ENCODE data around the gene CUEDC2.

Gene CUEDC2

GRCh38 chr10:102393411-102394078 is 38.8 kb downstream of the CUEDC2 start:
- no peak for DNase-seq (ENCODE audit: extremely low read depth, low read depth)
- peak; percentile 90 for TF ChIP-seq CTCF (IDR thresholded peaks at IDR 0.05; ENCODE audit: low read depth, low read length)

- no peak for TF ChIP-seq CTCF (IDR thresholded peaks at IDR 0.05; ENCODE audit: low read depth, low read length)
- no peak for DNase-seq (ENCODE audit: extremely low read depth, low read depth)
Observed at GRCh38 chr10:102392306-102392705, 40.1 kb downstream of the CUEDC2 start.

- TF ChIP-seq CTCF (IDR thresholded peaks at IDR 0.05; ENCODE audit: low read depth, low read length): no peak
- DNase-seq (ENCODE audit: extremely low read depth, low read depth): no peak
Observed at GRCh38 chr10:102389894-102390293, 42.5 kb downstream of the CUEDC2 start.

GRCh38 chr10:102384606-102385429 is 47.6 kb downstream of the CUEDC2 start:
- no peak for DNase-seq (ENCODE audit: extremely low read depth, low read depth)
- no peak for TF ChIP-seq CTCF (IDR thresholded peaks at IDR 0.05; ENCODE audit: low read depth, low read length)

- DNase-seq (ENCODE audit: extremely low read depth, low read depth): no peak
- TF ChIP-seq CTCF (IDR thresholded peaks at IDR 0.05; ENCODE audit: low read depth, low read length): peak; percentile 4
Observed at GRCh38 chr10:102384053-102384452, 48.3 kb downstream of the CUEDC2 start.

- TF ChIP-seq CTCF (IDR thresholded peaks at IDR 0.05; ENCODE audit: low read depth, low read length): no peak
- DNase-seq (ENCODE audit: extremely low read depth, low read depth): no peak
Observed at GRCh38 chr10:102382871-102383270, 49.5 kb downstream of the CUEDC2 start.

GRCh38 chr10:102381983-102382382 is 50.4 kb downstream of the CUEDC2 start:
- TF ChIP-seq CTCF (IDR thresholded peaks at IDR 0.05; ENCODE audit: low read depth, low read length): no peak
- no peak for DNase-seq (ENCODE audit: extremely low read depth, low read depth)

Measured in AG09319 (cell line).